IPS DF 6.9 (cell line): Measurements from ENCODE around the gene GNG3.
A peak's percentile ranks its signal among the peaks of the same experiment; 100 is the strongest.

ENCODE experiments used
- DNase-seq: peaks from one replicate; pipeline ENCODE4 v3.0.0-alpha.2; 2013; ENCODE audit warnings: low read depth, low spot score
- H3K27ac ChIP-seq: one replicate; pipeline ENCODE4 v1.5.1; 2013; ENCODE audit warnings: low read length, control low read depth
- H3K27me3 ChIP-seq: 2 replicates; pipeline ENCODE4 v1.6.1; 2013; ENCODE audit warnings: mild to moderate bottlenecking, low read length; ENCODE audit not compliant: control insufficient read depth, insufficient read depth
- H3K36me3 ChIP-seq: 2 replicates; pipeline ENCODE4 v1.6.1; 2013; ENCODE audit warnings: low read length; ENCODE audit not compliant: control insufficient read depth, insufficient read depth
- H3K4me1 ChIP-seq: 2 replicates; pipeline ENCODE4 v1.6.1; 2013; ENCODE audit warnings: low read length; ENCODE audit not compliant: control insufficient read depth, insufficient read depth
- H3K4me3 ChIP-seq: 2 replicates; pipeline ENCODE4 v1.5.1; 2013; ENCODE audit warnings: mild to moderate bottlenecking, low read length
- H3K9me3 ChIP-seq: 2 replicates; pipeline ENCODE4 v1.6.1; 2013; ENCODE audit warnings: low read length, inconsistent platforms; ENCODE audit not compliant: control insufficient read depth, insufficient read depth
- WGBS: extraction: QIAGEN DNeasy Blood & Tissue Kit; methylation state at CpG from one replicate; pipeline ENCODE4 v1.1.7; 2013; ENCODE audit warnings: mixed read lengths, missing lambda C conversion rate; ENCODE audit not compliant: insufficient read length, insufficient coverage; 5-methylcytosine and 5-hydroxymethylcytosine counted together

The GNG3 gene

GRCh38 chr11:62706850-62707247 is 627 bp upstream of the GNG3 start:
- H3K36me3 ChIP-seq, result no peaks in the 10 kb centered on the region
- no peaks in the 10 kb centered on the region; the same call in 1 of the 2 replicates for H3K4me1 ChIP-seq
- no CpG with 5 or more reads among the region's 8 CpGs for WGBS
- no peaks in the 10 kb centered on the region for H3K27me3 ChIP-seq
- no peak for DNase-seq
- H3K4me3 ChIP-seq, result peak overlapping the region; percentile 70; the same call in 1 of the 2 replicates
- H3K9me3 ChIP-seq, result no peaks in the 10 kb centered on the region
- no peak overlapping the region for H3K27ac ChIP-seq

- Histone ChIP-seq H3K4me3 (no peak overlapping the region; the same call in 1 of the 2 replicates), H3K4me1 (no peaks in the 10 kb centered on the region; the same call in 1 of the 2 replicates), H3K27ac (no peak overlapping the region), H3K9me3 (no peaks in the 10 kb centered on the region), H3K36me3 (peaks cover 2% of the 10 kb centered on the region; the same call in 1 of the 2 replicates), H3K27me3 (no peaks in the 10 kb centered on the region)
- DNase-seq, result no peak
- no CpG with 5 or more reads among the region's 5 CpGs for WGBS
Observed at GRCh38 chr11:62708392-62708791, 916 bp downstream of the GNG3 start.

GRCh38 chr11:62708793-62709192 is 1.3 kb downstream of the GNG3 start:
- DNase-seq, result no peak
- H3K4me3 ChIP-seq, result peak overlapping the region; percentile 76; the same call in 1 of the 2 replicates
- WGBS, result no CpG with 5 or more reads among the region's 7 CpGs
- peaks cover 2% of the 10 kb centered on the region; the same call in 1 of the 2 replicates for H3K36me3 ChIP-seq
- no peak overlapping the region for H3K27ac ChIP-seq
- H3K4me1 ChIP-seq, result no peaks in the 10 kb centered on the region; the same call in 1 of the 2 replicates
- no peaks in the 10 kb centered on the region for H3K9me3 ChIP-seq
- H3K27me3 ChIP-seq, result no peaks in the 10 kb centered on the region

- no CpG with 5 or more reads among the region's 47 CpGs for whole genome bisulfite sequencing
- peak; percentile 97 for DNase-seq
- no peaks in the 10 kb centered on the region for H3K9me3 ChIP-seq
- H3K27ac ChIP-seq, result peak overlapping the region; percentile 11
- H3K27me3 ChIP-seq, result no peaks in the 10 kb centered on the region
- H3K4me1 ChIP-seq, result no peaks in the 10 kb centered on the region; the same call in 1 of the 2 replicates
- H3K4me3 ChIP-seq, result peak overlapping the region; percentile 76; the same call in 1 of the 2 replicates
- H3K36me3 ChIP-seq, result peaks cover 5% of the 10 kb centered on the region; the same call in 1 of the 2 replicates
Observed at GRCh38 chr11:62709247-62710000, 1.9 kb downstream of the GNG3 start.

- Histone ChIP-seq H3K36me3 (peaks cover 9% of the 10 kb centered on the region; the same call in 1 of the 2 replicates), H3K4me1 (no peaks in the 10 kb centered on the region; the same call in 1 of the 2 replicates), H3K27ac (peak overlapping the region; percentile 11), H3K4me3 (peak overlapping the region; percentile 50; the same call in 1 of the 2 replicates), H3K9me3 (no peaks in the 10 kb centered on the region), H3K27me3 (no peaks in the 10 kb centered on the region)
- no peak for DNase-seq
- no CpG with 5 or more reads among the region's 7 CpGs for WGBS
Observed at GRCh38 chr11:62710001-62710345, 2.5 kb downstream of the GNG3 start.

- DNase-seq, result no peak
- Histone ChIP-seq H3K9me3 (no peaks in the 10 kb centered on the region), H3K4me1 (no peaks in the 10 kb centered on the region; the same call in 1 of the 2 replicates), H3K27ac (no peak overlapping the region), H3K4me3 (no peak overlapping the region), H3K27me3 (no peaks in the 10 kb centered on the region), H3K36me3 (peaks cover 14% of the 10 kb centered on the region; the same call in 1 of the 2 replicates)
- WGBS, result no CpG with 5 or more reads among the region's 6 CpGs
Observed at GRCh38 chr11:62712276-62712812, 4.9 kb downstream of the GNG3 start.

GRCh38 chr11:62712861-62713260 is 5.4 kb downstream of the GNG3 start:
- no peaks in the 10 kb centered on the region; the same call in 1 of the 2 replicates for H3K4me1 ChIP-seq
- no peak for DNase-seq
- no CpG with 5 or more reads among the region's 3 CpGs for whole genome bisulfite sequencing

GRCh38 chr11:62713343-62713742 is 5.9 kb downstream of the GNG3 start:
- Histone ChIP-seq H3K27me3 (no peaks in the 10 kb centered on the region), H3K36me3 (peaks cover 14% of the 10 kb centered on the region; the same call in 1 of the 2 replicates), H3K9me3 (no peaks in the 10 kb centered on the region), H3K4me1 (no peaks in the 10 kb centered on the region; the same call in 1 of the 2 replicates), H3K27ac (no peak overlapping the region), H3K4me3 (no peak overlapping the region)
- WGBS, result no CpG with 5 or more reads among the region's 2 CpGs
- no peak for DNase-seq

More at GRCh38 chr11:62712861-62713260, 5.4 kb downstream of the GNG3 start:
- Histone ChIP-seq H3K4me3 (no peak overlapping the region), H3K9me3 (no peaks in the 10 kb centered on the region), H3K27me3 (no peaks in the 10 kb centered on the region), H3K27ac (no peak overlapping the region), H3K36me3 (peaks cover 14% of the 10 kb centered on the region; the same call in 1 of the 2 replicates)

- no peak for DNase-seq
- H3K27ac ChIP-seq, result no peak overlapping the region
- no CpG with 5 or more reads among the region's 24 CpGs for WGBS
- no peak overlapping the region for H3K4me3 ChIP-seq
- no peaks in the 10 kb centered on the region for H3K27me3 ChIP-seq
- H3K4me1 ChIP-seq, result no peaks in the 10 kb centered on the region
- H3K9me3 ChIP-seq, result no peaks in the 10 kb centered on the region
- H3K36me3 ChIP-seq, result peaks cover 23% of the 10 kb centered on the region
Observed at GRCh38 chr11:62715150-62716130, 8.0 kb downstream of the GNG3 start.

- DNase-seq, result no peak
- H3K9me3 ChIP-seq, result no peaks in the 10 kb centered on the region
- no peaks in the 10 kb centered on the region for H3K4me1 ChIP-seq
- no peak overlapping the region for H3K27ac ChIP-seq
- no peaks in the 10 kb centered on the region for H3K27me3 ChIP-seq
- WGBS, result no CpG with 5 or more reads among the region's 5 CpGs
- H3K36me3 ChIP-seq, result peaks cover 27% of the 10 kb centered on the region
- H3K4me3 ChIP-seq, result no peak overlapping the region
Observed at GRCh38 chr11:62716206-62716605, 8.7 kb downstream of the GNG3 start.
